H9 (cell line): ENCODE data around the gene OXA1L. TPM values are rescaled to one million over a fixed set of nuclear protein-coding genes. Genes with fewer than 3 reads are reported as not detected.

Source experiments
- DNase-seq: peaks from one replicate; pipeline ENCODE4 v3.0.0-alpha.2; 2017
- H2AFZ ChIP-seq: one replicate; pipeline ENCODE4 v1.6.1; 2013; ENCODE audit warnings: mild to moderate bottlenecking, low read length, control low read depth, moderate library complexity
- H2AK5ac ChIP-seq: 2 replicates; pipeline ENCODE4 v1.6.1; 2013; ENCODE audit warnings: low read length, control low read depth, mixed read lengths; ENCODE audit not compliant: insufficient read length
- H2BK120ac ChIP-seq: one replicate; pipeline ENCODE4 v1.6.1; 2013; ENCODE audit warnings: low read depth, mild to moderate bottlenecking, low read length, control low read depth, inconsistent platforms; ENCODE audit not compliant: poor library complexity, severe bottlenecking
- H2BK12ac ChIP-seq: 2 replicates; pipeline ENCODE4 v1.6.1; 2013; ENCODE audit warnings: low read length, control low read depth, mixed read lengths, low read depth; ENCODE audit not compliant: insufficient read length
- H2BK15ac ChIP-seq: 2 replicates; pipeline ENCODE4 v1.6.1; 2013; ENCODE audit warnings: low read depth, low read length, control low read depth
- H2BK20ac ChIP-seq: one replicate; pipeline ENCODE4 v1.6.1; 2013; ENCODE audit warnings: low read depth, mild to moderate bottlenecking, low read length, control low read depth, inconsistent platforms; ENCODE audit not compliant: poor library complexity, severe bottlenecking
- H2BK5ac ChIP-seq: 2 replicates; pipeline ENCODE4 v1.6.1; 2013; ENCODE audit warnings: low read length, control low read depth, mixed read lengths; ENCODE audit not compliant: insufficient read length
- H3K14ac ChIP-seq: 2 replicates; pipeline ENCODE4 v1.6.1; 2013; ENCODE audit warnings: low read length, control low read depth; ENCODE audit not compliant: insufficient read depth
- H3K18ac ChIP-seq: 2 replicates; pipeline ENCODE4 v1.6.1; 2013; ENCODE audit warnings: low read depth, mild to moderate bottlenecking, mixed read lengths, low read length, control low read depth; ENCODE audit not compliant: insufficient read length
- H3K23ac ChIP-seq: 2 replicates; pipeline ENCODE4 v1.6.1; 2013; ENCODE audit warnings: low read length, control low read depth, mixed read lengths, low read depth; ENCODE audit not compliant: insufficient read length
- H3K23me2 ChIP-seq: 2 replicates; pipeline ENCODE4 v1.6.1; 2013; ENCODE audit warnings: low read depth, mild to moderate bottlenecking, mixed read lengths, low read length, control low read depth; ENCODE audit not compliant: insufficient read length, poor library complexity, severe bottlenecking
- H3K27ac ChIP-seq: 2 replicates; pipeline ENCODE4 v1.5.1; 2013; ENCODE audit warnings: low read length, control low read depth, mixed read lengths, low read depth; ENCODE audit not compliant: insufficient read length
- H3K27me3 ChIP-seq: 2 replicates; pipeline ENCODE4 v1.6.1; 2013; ENCODE audit warnings: low read length, control low read depth, inconsistent platforms; ENCODE audit not compliant: insufficient read depth
- H3K4ac ChIP-seq: 2 replicates; pipeline ENCODE4 v1.6.1; 2013; ENCODE audit warnings: low read depth, mild to moderate bottlenecking, control low read depth, inconsistent platforms, low read length, moderate library complexity
- H3K4me1 ChIP-seq: 2 replicates; pipeline ENCODE4 v1.6.1; 2013; ENCODE audit warnings: low read length, control low read depth, inconsistent platforms; ENCODE audit not compliant: insufficient read depth
- H3K4me2 ChIP-seq: 2 replicates; pipeline ENCODE4 v1.6.1; 2013; ENCODE audit warnings: low read length, control low read depth, mixed read lengths; ENCODE audit not compliant: insufficient read length, insufficient read depth
- H3K56ac ChIP-seq: 2 replicates; pipeline ENCODE4 v1.6.1; 2013; ENCODE audit warnings: low read depth, mild to moderate bottlenecking, mixed read lengths, low read length, control low read depth; ENCODE audit not compliant: insufficient read length
- H3K79me1 ChIP-seq: 2 replicates; pipeline ENCODE4 v1.6.1; 2013; ENCODE audit warnings: low read depth, mild to moderate bottlenecking, moderate library complexity, low read length, control low read depth, inconsistent platforms; ENCODE audit not compliant: insufficient read depth, poor library complexity, severe bottlenecking
- H3K79me2 ChIP-seq: 2 replicates; pipeline ENCODE4 v1.6.1; 2013; ENCODE audit warnings: low read length, control low read depth, inconsistent platforms; ENCODE audit not compliant: insufficient read depth
- H3K9ac ChIP-seq: 2 replicates; pipeline ENCODE4 v1.6.1; 2013; ENCODE audit warnings: low read length, control low read depth, mixed read lengths; ENCODE audit not compliant: insufficient read length; ENCODE audit errors: extremely low read depth
- H3K9me3 ChIP-seq: one replicate; pipeline ENCODE4 v1.6.1; 2013; ENCODE audit warnings: low read depth, low read length, inconsistent platforms; ENCODE audit not compliant: control insufficient read depth
- H3T11ph ChIP-seq: one replicate; pipeline ENCODE4 v1.6.1; 2013; ENCODE audit warnings: mild to moderate bottlenecking, low read length, control low read depth, inconsistent platforms
- H4K20me1 ChIP-seq: one replicate; pipeline ENCODE4 v1.6.1; 2013; ENCODE audit not compliant: control insufficient read depth, insufficient read length, insufficient read depth
- H4K5ac ChIP-seq: 2 replicates; pipeline ENCODE4 v1.6.1; 2013; ENCODE audit warnings: low read depth, mild to moderate bottlenecking, mixed read lengths, low read length, control low read depth; ENCODE audit not compliant: insufficient read length
- H4K8ac ChIP-seq: replicated peaks from 2 replicates; pipeline ENCODE4 v1.6.1; 2013; ENCODE audit warnings: low read length, control low read depth, mixed read lengths, low read depth; ENCODE audit not compliant: insufficient read length
- H4K91ac ChIP-seq: 2 replicates; pipeline ENCODE4 v1.6.1; 2013; ENCODE audit warnings: low read depth, mild to moderate bottlenecking, moderate library complexity, mixed read lengths, low read length, control low read depth; ENCODE audit not compliant: insufficient read length
- H3K27ac Mint-ChIP-seq, 3 experiments: 2 replicates in 2 of 3; 3 replicates in 1 of 3; pipeline ENCODE4 v1.8.0; 2020 to 2021; ENCODE audit warnings: mixed read lengths in 3 of 3, mild to moderate bottlenecking in 1 of 3, moderate library complexity in 1 of 3
- H3K27me3 Mint-ChIP-seq: 2 replicates; pipeline ENCODE4 v1.8.0; 2021; ENCODE audit warnings: low read depth, mild to moderate bottlenecking, moderate library complexity, mixed read lengths
- H3K36me3 Mint-ChIP-seq, 3 experiments: 2 replicates in 2 of 3; 3 replicates in 1 of 3; pipeline ENCODE4 v1.8.0; 2020 to 2021; ENCODE audit warnings: low read depth in 3 of 3, mixed read lengths in 3 of 3; ENCODE audit not compliant: insufficient read depth in 1 of 3
- H3K4me1 Mint-ChIP-seq, 2 experiments: 2 replicates each; pipeline ENCODE4 v1.8.0; 2020; ENCODE audit warnings: mixed read lengths in 2 of 2
- H3K4me3 Mint-ChIP-seq, 2 experiments: 2 replicates in 1 of 2; 3 replicates in 1 of 2; pipeline ENCODE4 v1.8.0; 2020 to 2021; ENCODE audit warnings: mild to moderate bottlenecking in 2 of 2, mixed read lengths in 2 of 2, moderate library complexity in 1 of 2
- H3K9me3 Mint-ChIP-seq, 2 experiments: 2 replicates in 1 of 2; 3 replicates in 1 of 2; pipeline ENCODE4 v1.8.0; 2020; ENCODE audit warnings: mild to moderate bottlenecking in 2 of 2, mixed read lengths in 2 of 2, moderate library complexity in 1 of 2
- WGBS: extraction: QIAGEN DNeasy Blood & Tissue Kit; methylation state at CpG from one replicate; pipeline ENCODE4 v1.1.7; 2013; ENCODE audit warnings: missing lambda C conversion rate, low lambda C conversion rate, mixed read lengths; ENCODE audit not compliant: insufficient read length; ENCODE audit errors: extremely low coverage; 5-methylcytosine and 5-hydroxymethylcytosine counted together
- total RNA-seq: library from RNA; stranded (reverse); gene quantifications from 2 replicates; pipeline ENCODE4 v1.2.1, GENCODE V29; 2021
- TF ChIP-seq, protein P1 (sequence below): fragments of 200-600 bp; sonication (generic); conservative IDR thresholded peaks from 3 replicates; pipeline ENCODE4 v1.8.0; 2021; ENCODE audit warnings: antibody characterized with exemption, mild to moderate bottlenecking

OXA1L gene
- total RNA-seq, 1 experiment from 2014 or later = 128 TPM

- no peak overlapping the region for H3K27ac ChIP-seq
- H4K91ac ChIP-seq = no peak overlapping the region
- no peak overlapping the region for H2AFZ ChIP-seq
- H2BK5ac ChIP-seq = no peak overlapping the region
- Mint-ChIP-seq H3K36me3 (no peaks in the 10 kb centered on the region), H3K9me3 (peaks cover 2 to 6% of the 10 kb centered on the region in 2 experiments; a peak in 4 of 5 replicates), H3K27me3 (peaks cover 4% of the 10 kb centered on the region), H3K4me1 (peaks cover 10% of the 10 kb centered on the region in 2 experiments), H3K27ac (no peak overlapping the region), H3K4me3 (no peak overlapping the region)
- H3K18ac ChIP-seq = no peak overlapping the region
- no peak overlapping the region for H3K23ac ChIP-seq
- WGBS = no CpG with 5 or more reads among the region's 2 CpGs
- H3K14ac ChIP-seq = no peak overlapping the region
- no peaks in the 10 kb centered on the region for H3K79me2 ChIP-seq
- no peak overlapping the region for H4K5ac ChIP-seq
- no peak overlapping the region for H4K8ac ChIP-seq
- no peaks in the 10 kb centered on the region for H3K79me1 ChIP-seq
- H3K4me1 ChIP-seq = no peaks in the 10 kb centered on the region
- H3K9me3 ChIP-seq = no peaks in the 10 kb centered on the region
- TF ChIP-seq, protein P1, sequence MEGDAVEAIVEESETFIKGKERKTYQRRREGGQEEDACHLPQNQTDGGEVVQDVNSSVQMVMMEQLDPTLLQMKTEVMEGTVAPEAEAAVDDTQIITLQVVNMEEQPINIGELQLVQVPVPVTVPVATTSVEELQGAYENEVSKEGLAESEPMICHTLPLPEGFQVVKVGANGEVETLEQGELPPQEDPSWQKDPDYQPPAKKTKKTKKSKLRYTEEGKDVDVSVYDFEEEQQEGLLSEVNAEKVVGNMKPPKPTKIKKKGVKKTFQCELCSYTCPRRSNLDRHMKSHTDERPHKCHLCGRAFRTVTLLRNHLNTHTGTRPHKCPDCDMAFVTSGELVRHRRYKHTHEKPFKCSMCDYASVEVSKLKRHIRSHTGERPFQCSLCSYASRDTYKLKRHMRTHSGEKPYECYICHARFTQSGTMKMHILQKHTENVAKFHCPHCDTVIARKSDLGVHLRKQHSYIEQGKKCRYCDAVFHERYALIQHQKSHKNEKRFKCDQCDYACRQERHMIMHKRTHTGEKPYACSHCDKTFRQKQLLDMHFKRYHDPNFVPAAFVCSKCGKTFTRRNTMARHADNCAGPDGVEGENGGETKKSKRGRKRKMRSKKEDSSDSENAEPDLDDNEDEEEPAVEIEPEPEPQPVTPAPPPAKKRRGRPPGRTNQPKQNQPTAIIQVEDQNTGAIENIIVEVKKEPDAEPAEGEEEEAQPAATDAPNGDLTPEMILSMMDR = no peak
- no peak overlapping the region for H3T11ph ChIP-seq
- no peaks in the 10 kb centered on the region for H4K20me1 ChIP-seq
- H2BK120ac ChIP-seq = no peak overlapping the region
- H2AK5ac ChIP-seq = no peak overlapping the region
- no peaks in the 10 kb centered on the region for H3K27me3 ChIP-seq
- no peak overlapping the region for H3K9ac ChIP-seq
- H2BK20ac ChIP-seq = no peak overlapping the region
- H2BK12ac ChIP-seq = no peak overlapping the region
- no peak overlapping the region for H3K4ac ChIP-seq
- H3K23me2 ChIP-seq = no peaks in the 10 kb centered on the region
- no peak overlapping the region for H3K56ac ChIP-seq
- H2BK15ac ChIP-seq = no peak overlapping the region
- DNase-seq = no peak
- H3K4me2 ChIP-seq = no peak overlapping the region
These were observed 45.3 kb upstream of the OXA1L start for GRCh38 chr14:22721213-22721612.
